Measurements from ENCODE around the gene ZBED2.
"Not testable (repeated sequence)": the region's sequence is repeated elsewhere in the genome, so short reads cannot be mapped to it uniquely, and the experiment has no call there.

Gene ZBED2

DNA sequence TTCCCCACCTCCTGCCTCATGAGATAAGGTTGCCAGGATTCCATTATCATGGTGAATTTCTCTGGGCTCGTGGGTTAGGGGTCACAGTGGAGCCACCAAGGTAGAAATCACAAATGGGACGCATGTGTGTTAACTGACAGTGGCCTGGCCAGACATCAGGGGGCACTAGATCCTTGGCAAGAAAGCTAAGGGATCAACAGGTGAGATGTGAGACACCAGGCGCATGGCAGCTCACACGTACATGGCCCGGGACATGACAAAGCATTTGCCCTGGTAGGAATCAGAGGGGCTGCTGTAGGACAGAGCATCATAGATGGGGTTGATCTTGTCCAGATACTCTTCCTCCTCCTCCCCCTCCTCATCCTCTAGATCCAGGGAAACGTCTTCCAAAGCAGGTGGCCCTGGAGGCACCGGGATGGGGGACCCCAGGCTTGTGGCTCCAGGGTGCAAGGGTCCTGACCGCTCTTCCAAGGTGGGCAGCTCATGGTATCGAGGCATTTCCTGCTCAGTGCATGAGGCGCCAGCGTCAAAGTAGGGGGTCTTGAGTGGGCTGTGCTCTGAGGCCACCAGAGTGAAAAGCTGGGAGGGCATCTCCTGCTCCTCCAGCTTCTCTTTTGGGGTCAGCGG lies 24.6 kb downstream of the ZBED2 start:
- no peak for DNase-seq

DNA sequence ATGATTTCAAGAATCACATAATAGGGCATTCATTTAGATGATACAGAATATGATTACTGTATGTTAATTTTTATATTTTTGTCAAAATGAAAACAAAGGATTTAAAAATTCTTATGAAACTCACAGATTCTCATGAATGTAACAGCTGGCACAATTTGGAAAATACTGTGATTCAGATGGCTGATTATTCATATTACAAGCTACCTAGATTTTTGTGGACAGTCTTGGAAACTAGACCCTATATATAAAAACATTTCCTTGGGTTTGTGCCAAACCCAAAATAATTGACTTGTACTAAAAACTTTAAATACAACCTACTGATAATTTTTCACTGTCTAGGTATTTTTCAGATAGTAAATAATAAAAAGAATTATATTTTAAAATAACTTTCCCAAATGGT lies 26.2 kb downstream of the ZBED2 start:
- no peak for DNase-seq

- DNase-seq: no peak
These were observed 26.8 kb downstream of the ZBED2 start for GRCh38 chr3:111568355-111568754.

- no peak for DNase-seq
These were observed 28.3 kb downstream of the ZBED2 start for GRCh38 chr3:111566844-111567243.

DNA sequence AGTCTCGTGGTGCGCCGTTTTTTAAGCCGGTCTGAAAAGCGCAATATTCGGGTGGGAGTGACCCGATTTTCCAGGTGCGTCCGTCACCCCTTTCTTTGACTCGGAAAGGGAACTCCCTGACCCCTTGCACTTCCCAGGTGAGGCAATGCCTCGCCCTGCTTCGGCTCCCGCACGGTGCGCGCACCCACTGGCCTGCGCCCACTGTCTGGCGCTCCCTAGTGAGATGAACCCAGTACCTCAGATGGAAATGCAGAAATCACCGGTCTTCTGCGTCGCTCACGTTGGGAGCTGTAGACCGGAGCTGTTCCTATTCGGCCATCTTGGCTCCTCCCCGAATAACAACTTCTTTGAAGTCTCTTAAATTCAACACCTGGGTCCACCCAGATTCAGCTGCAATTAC lies 33.2 kb downstream of the ZBED2 start:
- DNase-seq: not testable (repeated sequence)

- DNase-seq: no peak
These were observed 46.4 kb downstream of the ZBED2 start for GRCh38 chr3:111548756-111549155.

- DNase-seq: no peak
These were observed 47.1 kb downstream of the ZBED2 start for GRCh38 chr3:111548092-111548491.

GRCh38 chr3:111547631-111548030 lies 47.5 kb downstream of the ZBED2 start:
- no peak for DNase-seq

DNA sequence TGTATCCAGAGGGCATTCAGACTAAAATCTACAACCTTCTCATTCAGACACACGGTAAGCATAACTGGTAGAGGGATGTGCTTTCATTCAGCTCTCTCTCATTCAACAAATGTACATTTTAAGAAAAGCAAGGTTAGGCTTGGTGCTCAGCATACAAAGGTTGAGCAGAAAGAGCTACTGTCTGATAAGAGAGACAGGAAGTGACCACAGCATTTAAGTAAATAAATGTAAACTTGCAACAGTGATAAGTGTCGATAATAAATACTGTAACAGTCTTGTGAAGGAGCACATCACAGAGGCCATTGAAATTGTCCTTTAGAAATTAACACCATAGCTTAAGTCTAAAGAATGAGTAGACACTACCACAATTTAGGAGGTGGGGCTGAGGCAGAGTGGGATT lies 49.8 kb downstream of the ZBED2 start:
- no peak for DNase-seq

All from right forelimb (tissue), 1 donor.